NT2/D1 (cell line): ENCODE results near the gene GDPD3.

Experiments
- DNase-seq: peaks from one replicate; pipeline ENCODE4 v3.0.0-alpha.2; 2011; ENCODE audit warnings: low read depth, low spot score
- H3K27me3 ChIP-seq: 2 replicates; pipeline ENCODE4 v1.6.0; 2011; ENCODE audit warnings: mild to moderate bottlenecking; ENCODE audit not compliant: insufficient read length, insufficient read depth
- H3K36me3 ChIP-seq: 2 replicates; pipeline ENCODE4 v1.6.1; 2011; ENCODE audit warnings: mild to moderate bottlenecking, low read length, mixed read lengths; ENCODE audit not compliant: insufficient read depth, insufficient read length
- H3K4me1 ChIP-seq: 2 replicates; pipeline ENCODE4 v1.5.1; 2011; ENCODE audit not compliant: insufficient read depth, insufficient read length
- H3K4me3 ChIP-seq: 2 replicates; pipeline ENCODE4 v1.5.1; 2011; ENCODE audit warnings: low read depth; ENCODE audit not compliant: insufficient read length
- H3K9ac ChIP-seq: 2 replicates; pipeline ENCODE4 v1.6.0; 2011; ENCODE audit warnings: low read depth; ENCODE audit not compliant: insufficient read length
- H3K9me3 ChIP-seq: 2 replicates; pipeline ENCODE4 v1.5.1; 2011; ENCODE audit warnings: mild to moderate bottlenecking, low read length; ENCODE audit not compliant: insufficient read depth
- SUZ12 ChIP-seq: IDR thresholded peaks from 2 replicates; pipeline ENCODE4 v1.6.1; 2011; ENCODE audit not compliant: insufficient read length, insufficient read depth; ENCODE audit errors: extremely low read depth
- YY1 ChIP-seq: IDR thresholded peaks from 2 replicates; pipeline ENCODE4 v1.6.1; 2011; ENCODE audit not compliant: insufficient read length, insufficient read depth
- ZNF274 ChIP-seq: IDR thresholded peaks from 2 replicates; pipeline ENCODE4 v1.6.1; 2011; ENCODE audit warnings: mild to moderate bottlenecking, low read depth, low read length

The GDPD3 gene

DNA sequence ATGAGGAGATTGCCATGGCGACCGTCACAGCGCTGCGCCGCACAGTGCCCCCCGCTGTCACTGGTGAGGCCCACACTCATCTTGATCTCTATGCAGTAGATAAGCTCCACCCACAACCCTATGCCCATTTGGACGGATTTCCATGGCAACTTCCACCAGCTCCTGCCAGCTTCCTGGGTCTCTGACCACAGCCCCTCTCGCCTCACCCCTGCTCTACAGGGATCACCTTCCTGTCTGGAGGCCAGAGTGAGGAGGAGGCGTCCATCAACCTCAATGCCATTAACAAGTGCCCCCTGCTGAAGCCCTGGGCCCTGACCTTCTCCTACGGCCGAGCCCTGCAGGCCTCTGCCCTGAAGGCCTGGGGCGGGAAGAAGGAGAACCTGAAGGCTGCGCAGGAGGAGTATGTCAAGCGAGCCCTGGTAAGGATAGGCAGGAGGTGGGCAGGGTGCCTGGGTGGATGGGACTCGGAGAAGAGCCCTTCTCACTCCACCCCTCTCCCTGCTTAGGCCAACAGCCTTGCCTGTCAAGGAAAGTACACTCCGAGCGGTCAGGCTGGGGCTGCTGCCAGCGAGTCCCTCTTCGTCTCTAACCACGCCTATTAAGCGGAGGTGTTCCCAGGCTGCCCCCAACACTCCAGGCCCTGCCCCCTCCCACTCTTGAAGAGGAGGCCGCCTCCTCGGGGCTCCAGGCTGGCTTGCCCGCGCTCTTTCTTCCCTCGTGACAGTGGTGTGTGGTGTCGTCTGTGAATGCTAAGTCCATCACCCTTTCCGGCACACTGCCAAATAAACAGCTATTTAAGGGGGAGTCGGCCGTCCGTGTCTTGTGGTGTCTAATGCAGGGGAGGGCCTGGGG lies 43.5 kb downstream of the GDPD3 start:
- no peak for TF ChIP-seq ZNF274
- TF ChIP-seq YY1: no peak
- no peak for TF ChIP-seq SUZ12
- Histone ChIP-seq H3K4me3 (no peak overlapping the region), H3K9me3 (no peaks in the 10 kb centered on the region), H3K27me3 (no peaks in the 10 kb centered on the region), H3K4me1 (peaks cover 28% of the 10 kb centered on the region), H3K9ac (no peak overlapping the region), H3K36me3 (peaks cover 79% of the 10 kb centered on the region)
- no peak for DNase-seq

DNA sequence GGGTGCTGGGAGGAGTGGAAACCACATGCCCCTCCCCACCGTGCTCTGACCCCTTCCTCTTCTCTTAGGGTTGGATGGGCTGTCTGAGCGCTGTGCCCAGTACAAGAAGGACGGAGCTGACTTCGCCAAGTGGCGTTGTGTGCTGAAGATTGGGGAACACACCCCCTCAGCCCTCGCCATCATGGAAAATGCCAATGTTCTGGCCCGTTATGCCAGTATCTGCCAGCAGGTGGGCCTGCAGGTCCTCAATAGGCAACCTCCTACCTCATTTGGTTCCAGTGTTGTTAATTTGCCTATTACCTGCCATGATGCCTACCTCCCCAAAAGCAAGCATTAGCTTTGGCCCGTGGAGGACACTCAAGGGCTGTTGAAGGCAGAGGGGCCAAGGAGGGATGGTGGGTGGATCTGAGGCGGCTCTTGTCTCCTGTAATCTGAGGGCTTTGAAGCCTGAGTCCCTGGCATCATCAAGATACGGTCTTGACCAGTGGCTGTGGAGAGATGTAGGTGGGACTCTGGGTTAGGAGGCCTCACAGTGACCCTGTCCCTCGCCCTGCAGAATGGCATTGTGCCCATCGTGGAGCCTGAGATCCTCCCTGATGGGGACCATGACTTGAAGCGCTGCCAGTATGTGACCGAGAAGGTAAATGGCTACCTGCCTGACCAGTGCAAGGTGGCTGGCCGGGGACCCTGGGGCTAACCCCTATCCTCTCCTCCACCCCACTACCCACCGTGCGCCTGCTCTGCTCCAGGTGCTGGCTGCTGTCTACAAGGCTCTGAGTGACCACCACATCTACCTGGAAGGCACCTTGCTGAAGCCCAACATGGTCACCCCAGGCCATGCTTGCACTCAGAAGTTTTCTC lies 44.4 kb downstream of the GDPD3 start:
- H3K9ac ChIP-seq: peak overlapping the region; percentile 27
- no peak for DNase-seq
- H3K9me3 ChIP-seq: no peaks in the 10 kb centered on the region
- no peaks in the 10 kb centered on the region for H3K27me3 ChIP-seq
- TF ChIP-seq YY1 (no peak), SUZ12 (no peak), ZNF274 (no peak)
- no peak overlapping the region for H3K4me3 ChIP-seq
- peaks cover 28% of the 10 kb centered on the region for H3K4me1 ChIP-seq
- peaks cover 79% of the 10 kb centered on the region for H3K36me3 ChIP-seq

DNA sequence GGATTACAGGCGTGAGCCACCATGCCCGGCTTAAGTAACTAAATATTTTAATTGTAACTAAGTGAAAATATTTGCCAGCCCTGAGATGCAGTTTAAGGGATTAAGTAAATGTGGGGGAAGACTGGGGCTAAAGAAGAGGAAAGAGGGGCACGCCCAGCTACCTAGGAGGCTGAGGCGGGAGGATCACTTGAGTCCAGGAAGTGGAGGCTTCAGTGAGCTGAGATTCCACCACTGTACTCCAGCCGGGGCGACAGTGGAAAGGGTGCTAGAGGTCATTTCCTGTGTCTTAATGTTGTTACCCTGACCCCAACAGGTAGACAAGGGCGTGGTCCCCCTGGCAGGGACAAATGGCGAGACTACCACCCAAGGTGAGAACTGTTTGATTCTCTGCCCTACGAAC lies 45.0 kb downstream of the GDPD3 start:
- H3K9ac ChIP-seq: no peak overlapping the region
- no peaks in the 10 kb centered on the region for H3K9me3 ChIP-seq
- no peak for DNase-seq
- TF ChIP-seq ZNF274: no peak
- no peak for TF ChIP-seq SUZ12
- TF ChIP-seq YY1: no peak
- no peaks in the 10 kb centered on the region for H3K27me3 ChIP-seq
- H3K4me1 ChIP-seq: peaks cover 33% of the 10 kb centered on the region
- H3K36me3 ChIP-seq: peaks cover 74% of the 10 kb centered on the region
- H3K4me3 ChIP-seq: peak overlapping the region; percentile 20

DNA sequence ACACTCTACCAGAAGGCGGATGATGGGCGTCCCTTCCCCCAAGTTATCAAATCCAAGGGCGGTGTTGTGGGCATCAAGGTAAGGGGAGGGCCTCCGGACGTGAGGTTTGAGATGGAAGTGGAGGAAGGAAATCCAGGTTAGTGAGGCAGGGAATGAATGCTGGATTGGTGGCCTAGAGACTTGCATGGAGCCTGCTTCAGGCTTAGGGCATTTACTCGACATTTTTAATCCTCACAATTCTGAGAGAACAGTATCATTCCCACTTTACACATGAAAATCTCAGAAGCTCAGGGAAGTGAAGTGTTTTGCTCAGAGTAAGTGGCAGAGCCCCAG lies 45.8 kb downstream of the GDPD3 start:
- H3K9me3 ChIP-seq: no peaks in the 10 kb centered on the region
- peak overlapping the region; percentile 99 for H3K9ac ChIP-seq
- no peaks in the 10 kb centered on the region for H3K27me3 ChIP-seq
- peak overlapping the region; percentile 98 for H3K4me3 ChIP-seq
- H3K4me1 ChIP-seq: peaks cover 33% of the 10 kb centered on the region
- no peak for DNase-seq
- TF ChIP-seq SUZ12 (no peak), YY1 (no peak), ZNF274 (no peak)
- H3K36me3 ChIP-seq: peaks cover 66% of the 10 kb centered on the region

DNA sequence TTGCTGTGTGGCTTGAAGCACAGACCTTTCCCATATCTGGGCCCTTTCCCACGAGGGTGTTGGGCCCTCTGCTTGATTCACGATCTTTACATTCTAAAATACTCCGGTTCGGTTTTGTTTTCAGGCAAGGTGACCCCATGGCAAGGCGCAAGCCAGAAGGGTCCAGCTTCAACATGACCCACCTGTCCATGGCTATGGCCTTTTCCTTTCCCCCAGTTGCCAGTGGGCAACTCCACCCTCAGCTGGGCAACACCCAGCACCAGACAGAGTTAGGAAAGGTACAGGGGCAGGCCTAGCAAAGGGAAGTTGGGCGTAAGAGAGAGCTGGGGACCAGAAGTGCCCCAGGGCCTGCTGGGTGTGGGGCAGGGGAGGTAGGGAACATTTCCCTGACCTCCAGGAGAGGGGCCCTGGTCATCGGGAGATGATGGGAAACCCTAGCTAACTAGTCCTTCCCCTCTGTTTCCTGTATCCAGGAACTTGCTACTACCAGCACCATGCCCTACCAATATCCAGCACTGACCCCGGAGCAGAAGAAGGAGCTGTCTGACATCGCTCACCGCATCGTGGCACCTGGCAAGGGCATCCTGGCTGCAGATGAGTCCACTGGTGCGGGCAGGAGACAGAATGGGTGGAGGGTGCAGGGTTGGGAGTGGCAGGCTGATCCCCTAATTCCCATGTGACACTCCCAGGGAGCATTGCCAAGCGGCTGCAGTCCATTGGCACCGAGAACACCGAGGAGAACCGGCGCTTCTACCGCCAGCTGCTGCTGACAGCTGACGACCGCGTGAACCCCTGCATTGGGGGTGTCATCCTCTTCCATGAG lies 46.4 kb downstream of the GDPD3 start:
- Histone ChIP-seq H3K9ac (peak overlapping the region; percentile 99), H3K9me3 (no peaks in the 10 kb centered on the region), H3K27me3 (no peaks in the 10 kb centered on the region), H3K36me3 (peaks cover 60% of the 10 kb centered on the region), H3K4me3 (peak overlapping the region; percentile 98), H3K4me1 (peaks cover 33% of the 10 kb centered on the region)
- TF ChIP-seq YY1 (no peak), ZNF274 (no peak), SUZ12 (no peak)
- DNase-seq: no peak

DNA sequence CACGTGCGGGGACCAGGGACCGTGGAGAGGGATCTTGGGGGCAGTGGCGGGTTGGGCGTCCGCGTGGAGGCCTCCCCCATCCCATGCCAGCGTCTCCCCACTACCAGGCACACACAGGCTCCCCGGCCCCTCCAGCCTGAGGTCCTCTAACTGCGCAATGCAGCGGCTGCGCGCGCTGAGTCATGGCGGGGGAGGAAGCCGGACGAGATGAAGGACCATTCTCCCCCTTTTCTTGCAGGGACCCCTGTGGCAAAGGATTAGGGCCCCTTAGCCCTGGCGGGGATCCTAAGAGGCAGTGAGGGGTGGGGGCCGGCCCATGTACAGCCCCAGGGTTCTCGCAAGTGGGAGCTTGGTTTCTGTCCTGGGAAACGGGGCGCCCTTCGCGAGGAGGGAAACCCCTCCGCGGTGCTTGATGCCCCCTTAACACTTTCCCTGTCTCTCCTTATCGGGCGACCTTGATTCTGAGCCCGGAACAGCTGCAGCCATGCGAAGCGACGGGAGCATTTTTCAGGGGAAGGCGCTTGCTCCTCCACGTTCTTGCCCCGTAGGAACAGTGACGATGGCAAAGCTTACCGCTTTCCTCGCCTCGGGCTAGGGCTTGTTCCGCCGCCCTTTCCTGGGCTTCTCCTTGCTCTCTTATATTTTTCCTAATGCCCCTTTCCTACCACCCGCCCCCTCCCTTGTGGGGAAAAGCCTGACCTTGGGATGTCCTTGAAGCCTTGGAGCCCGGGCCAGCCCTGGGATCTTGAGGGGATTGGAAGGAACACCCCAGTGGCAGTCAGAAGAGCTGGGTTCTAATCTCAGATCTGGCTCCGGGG lies 47.2 kb downstream of the GDPD3 start:
- peak overlapping the region; percentile 99 for H3K9ac ChIP-seq
- peaks cover 53% of the 10 kb centered on the region for H3K36me3 ChIP-seq
- TF ChIP-seq SUZ12: no peak
- no peak for TF ChIP-seq YY1
- TF ChIP-seq ZNF274: no peak
- DNase-seq: no peak
- H3K4me1 ChIP-seq: peaks cover 33% of the 10 kb centered on the region
- no peaks in the 10 kb centered on the region for H3K9me3 ChIP-seq
- H3K4me3 ChIP-seq: peak overlapping the region; percentile 98
- no peaks in the 10 kb centered on the region for H3K27me3 ChIP-seq
